HepG2 (cell line): ENCODE results near the gene PRIMA1. TPM values are rescaled to one million over a fixed set of nuclear protein-coding genes. Genes with fewer than 3 reads are reported as not detected.

ENCODE experiments used
- ATAC-seq: fragments of 200-7000 bp; cut with Tn5 transposase; 3 replicates; pipeline ENCODE4 v1.9.1; 2020; ENCODE audit warnings: mild to moderate bottlenecking, moderate library complexity
- BruUV-seq: library from RNA; stranded (reverse); fragments of 400-500 nt; replicated peaks from 2 replicates; lab custom pipeline; 2021; lab: Mats Ljungman, UMichigan
- CTCF ChIA-PET: fragments of 300-600 bp; formaldehyde crosslinking; extraction: SDS; loops from one replicate; lab custom pipeline; 2021; ENCODE audit warnings: low total read pairs, inconsistent platforms, low intra/inter-chr PET ratio; lab: Yijun Ruan, JAX
- POLR2A ChIA-PET: fragments of 350-600 bp; sonication (Branson Sonifier 250); formaldehyde crosslinking; loops from one replicate; lab custom pipeline; 2020; ENCODE audit warnings: antibody characterized with exemption, inconsistent platforms; lab: Yijun Ruan, JAX
- DNase-seq: peaks from one replicate; pipeline ENCODE4 v3.0.0-alpha.2; 2015; ENCODE audit warnings: low spot score
- FAIRE-seq: peaks from 3 replicates; lab custom pipeline; 2011; peaks lifted over from hg19 to GRCh38; lab: Jason Lieb, UNC
- H2AFZ ChIP-seq: one replicate; pipeline ENCODE4 v1.6.1; 2011; ENCODE audit warnings: low read length, inconsistent platforms
- H3K27ac ChIP-seq: fragments of 300-600 bp; 3 replicates; pipeline ENCODE4 v1.8.0; 2011; ENCODE audit warnings: mixed run types, mild to moderate bottlenecking, mixed read lengths, low read length, inconsistent platforms; ENCODE audit not compliant: insufficient read depth; ENCODE audit errors: extremely low read length
- H3K27me3 ChIP-seq, 2 experiments: fragments of 200-600 bp in 1 of 2; 2 replicates in 1 of 2; 3 replicates in 1 of 2; pipeline versions ENCODE4 v1.6.0 to v1.8.0; 2011; ENCODE audit warnings: low read length in 2 of 2, mild to moderate bottlenecking in 2 of 2, moderate library complexity in 2 of 2, inconsistent platforms in 1 of 2; ENCODE audit not compliant: insufficient read depth in 2 of 2, control insufficient read depth in 1 of 2
- H3K36me3 ChIP-seq, 2 experiments: fragments of 200-600 bp in 1 of 2; replicated peaks in 1 of 2; 2 replicates in 1 of 2; 3 replicates in 1 of 2; pipeline versions ENCODE4 v1.5.1 to v1.8.0; 2011; ENCODE audit warnings: low read length in 2 of 2, inconsistent platforms in 1 of 2; ENCODE audit not compliant: insufficient read depth in 2 of 2, control insufficient read depth in 1 of 2
- H3K4me1 ChIP-seq: 2 replicates; pipeline ENCODE4 v1.5.1; 2012; ENCODE audit warnings: low read length, inconsistent platforms; ENCODE audit not compliant: insufficient read depth
- H3K4me2 ChIP-seq: 2 replicates; pipeline ENCODE4 v1.6.0; 2011; ENCODE audit warnings: low read depth, low read length, inconsistent platforms
- H3K4me3 ChIP-seq, 3 experiments: fragments of 200-600 bp in 1 of 3; sonication (generic), shearing (Covaris generic) in 1 of 3; replicated peaks in 1 of 3; 2 replicates each; pipeline ENCODE4 v1.5.1; 2011 to 2016; ENCODE audit warnings: low read length in 3 of 3, inconsistent platforms in 2 of 3, low read depth in 2 of 3, mild to moderate bottlenecking in 2 of 3, control low read depth in 1 of 3, mixed read lengths in 1 of 3; ENCODE audit not compliant: insufficient read depth in 1 of 3
- H3K79me2 ChIP-seq: one replicate; pipeline ENCODE4 v1.6.1; 2011; ENCODE audit warnings: low read length, inconsistent platforms; ENCODE audit not compliant: insufficient read depth
- H3K9ac ChIP-seq: 2 replicates; pipeline ENCODE4 v1.6.0; 2011; ENCODE audit warnings: mild to moderate bottlenecking, low read depth, low read length, inconsistent platforms; ENCODE audit not compliant: insufficient read depth
- H3K9me3 ChIP-seq: 2 replicates; pipeline ENCODE4 v1.5.1; 2012; ENCODE audit warnings: mild to moderate bottlenecking, low read length
- H4K20me1 ChIP-seq: 2 replicates; pipeline ENCODE4 v1.6.0; 2011; ENCODE audit warnings: inconsistent platforms, mild to moderate bottlenecking, low read length, moderate library complexity; ENCODE audit not compliant: insufficient read depth
- AKAP8 ChIP-seq: sonication (generic); formaldehyde crosslinking; IDR thresholded peaks from 2 replicates; pipeline ENCODE4 v1.5.1; 2020; ENCODE audit warnings: mild to moderate bottlenecking, missing genetic modification reagents
- BRF2 ChIP-seq: sonication (generic); formaldehyde crosslinking; IDR thresholded peaks from 2 replicates; pipeline ENCODE4 v1.8.1; 2022; ENCODE audit warnings: mild to moderate bottlenecking, missing genetic modification reagents
- KDM2A ChIP-seq: sonication (generic); formaldehyde crosslinking; IDR thresholded peaks from 2 replicates; pipeline ENCODE4 v1.4.0; 2020; ENCODE audit warnings: low read depth, missing genetic modification reagents, borderline replicate concordance
- MLLT10 ChIP-seq: sonication (generic); formaldehyde crosslinking; IDR thresholded peaks from 2 replicates; pipeline ENCODE4 v1.4.0; 2020; ENCODE audit warnings: missing genetic modification reagents
- RBAK ChIP-seq: sonication (generic); formaldehyde crosslinking; IDR thresholded peaks from 2 replicates; pipeline ENCODE4 v1.5.1; 2020; ENCODE audit warnings: mild to moderate bottlenecking, missing genetic modification reagents
- TAF1 ChIP-seq: sonication (generic); formaldehyde crosslinking; IDR thresholded peaks from 2 replicates; pipeline ENCODE4 v1.4.0; 2020; ENCODE audit warnings: missing genetic modification reagents
- TCF7L2 ChIP-seq: IDR thresholded peaks from 2 replicates; pipeline ENCODE4 v1.6.1; 2011; ENCODE audit warnings: mild to moderate bottlenecking, low read depth, low read length, moderate library complexity
- YEATS2 ChIP-seq: sonication (generic); formaldehyde crosslinking; IDR thresholded peaks from 2 replicates; pipeline ENCODE4 v1.4.0; 2020; ENCODE audit warnings: missing genetic modification reagents, borderline replicate concordance
- ZNF34 ChIP-seq: sonication (generic); formaldehyde crosslinking; IDR thresholded peaks from 2 replicates; pipeline ENCODE4 v1.4.0; 2020; ENCODE audit warnings: mild to moderate bottlenecking, missing genetic modification reagents, borderline replicate concordance
- ZNF589 ChIP-seq: sonication (generic); formaldehyde crosslinking; conservative IDR thresholded peaks from 2 replicates; pipeline ENCODE4 v1.8.0; 2022; ENCODE audit warnings: mild to moderate bottlenecking, moderate library complexity, missing genetic modification reagents
- ZNF605 ChIP-seq: sonication (generic); formaldehyde crosslinking; IDR thresholded peaks from 2 replicates; pipeline ENCODE4 v1.8.0; 2022; ENCODE audit warnings: mild to moderate bottlenecking, missing genetic modification reagents
- ZNF691 ChIP-seq: sonication (generic); formaldehyde crosslinking; IDR thresholded peaks from 2 replicates; pipeline ENCODE4 v1.4.0; 2020; ENCODE audit warnings: missing genetic modification reagents, low read depth, mild to moderate bottlenecking, borderline replicate concordance
- WGBS: methylation state at CpG from one replicate; pipeline ENCODE4 v1.1.6; 2017; ENCODE audit warnings: low lambda C conversion rate; 5-methylcytosine and 5-hydroxymethylcytosine counted together
- in situ Hi-C: cut with HindIII; loops from 2 replicates; pipeline ENCODE4 v1.10.0; 2017; ENCODE audit warnings: low pct_unique_long_range_greater_than_20kb; ENCODE audit not compliant: extremely low pct_ligation_motif_present
- intact Hi-C: fragments of 100-400 bp; cut with micrococcal nuclease; formaldehyde crosslinking; loops from one replicate; pipeline ENCODE4 v1.10.0; 2022; ENCODE audit not compliant: unreplicated experiment
- polyA plus RNA-seq, 8 experiments: library from polyadenylated mRNA; depleted of rRNA in 3 of 8; stranded (reverse) in 7 of 8; unstranded in 1 of 8; fragments of >200 nt; fragmentation: Illumina TruSeq in 4 of 8; extraction: Trizol in 4 of 8; gene quantifications; 2 replicates each; pipeline versions ENCODE4 v1.2.1 to v1.2.3, GENCODE V29; 2011 to 2016; ENCODE audit warnings: low read depth in 4 of 8, missing spikeins in 1 of 8, mixed read lengths in 1 of 8; ENCODE audit not compliant: insufficient read depth in 1 of 8
- total RNA-seq, 5 experiments: library from RNA; depleted of rRNA; stranded (reverse); fragments of >200 nt; fragmentation: Illumina TruSeq; extraction: Trizol; gene quantifications; 2 replicates each; pipeline ENCODE4 v1.2.3, GENCODE V29; 2016; ENCODE audit warnings: low read depth in 1 of 5

PRIMA1 gene
- total and polyA plus RNA-seq, 2 of the 13 experiments (the other 11 are each of a cell fraction or from before 2014, with no cell fraction given), result 2.4 to 3.2 TPM

GRCh38 chr14:93709249-93709648, 79.0 kb downstream of the PRIMA1 start (continued):
- TF ChIP-seq ZNF691 (CRISPR knock-in tag) (no peak), ZNF605 (CRISPR knock-in tag) (no peak), ZNF34 (no peak), KDM2A (CRISPR knock-in tag) (no peak)

GRCh38 chr14:93708800-93709199, 79.5 kb downstream of the PRIMA1 start:
- intact Hi-C loops (no loop called here), in situ Hi-C loops (no loop called here)
- no peaks in the 10 kb centered on the region for H3K9me3 ChIP-seq
- H3K4me2 ChIP-seq, result no peak overlapping the region
- ChIA-PET CTCF (no interaction called here), POLR2A (no interaction called here)
- H3K4me3 ChIP-seq, result no peak overlapping the region
- H3K79me2 ChIP-seq, result no peaks in the 10 kb centered on the region
- peaks cover 30% of the 10 kb centered on the region for H3K4me1 ChIP-seq
- TF ChIP-seq ZNF589 (no peak), TAF1 (CRISPR knock-in tag) (no peak), MLLT10 (CRISPR knock-in tag) (no peak), BRF2 (CRISPR knock-in tag) (no peak), TCF7L2 (no peak), RBAK (CRISPR knock-in tag) (no peak), AKAP8 (CRISPR knock-in tag) (no peak), YEATS2 (CRISPR knock-in tag) (no peak)
- H3K36me3 ChIP-seq, result no peaks in the 10 kb centered on the region
- FAIRE-seq (no peak), DNase-seq (no peak), ATAC-seq (no peak)
- H3K9ac ChIP-seq, result no peak overlapping the region
- no TSS peak for BruUV-seq
- H3K27me3 ChIP-seq, result peaks cover 0 to 21% of the 10 kb centered on the region in 2 experiments; a peak in 3 of 5 replicates
- no peaks in the 10 kb centered on the region for H4K20me1 ChIP-seq
- no peak overlapping the region for H2AFZ ChIP-seq
- WGBS, result 56% methylated on average over 5 of the region's 5 CpGs
- H3K27ac ChIP-seq, result no peak overlapping the region
